OCI-LY7 (cell line): Measurements from ENCODE around the gene ODF2L.

Experiments
- CTCF ChIP-seq: fragments of 200-600 bp; sonication (generic); conservative IDR thresholded peaks from 2 replicates; pipeline ENCODE4 v1.5.1; 2014; ENCODE audit warnings: mild to moderate bottlenecking, antibody characterized with exemption, low read length, moderate library complexity, mixed read lengths
- EZH2phosphoT487 ChIP-seq: fragments of 200-600 bp; sonication (generic); IDR thresholded peaks from 2 replicates; pipeline ENCODE4 v1.6.1; 2018; ENCODE audit warnings: low read depth, borderline replicate concordance, mild to moderate bottlenecking, mixed run types, antibody characterized with exemption, low read length, moderate library complexity, mixed read lengths

- TF ChIP-seq CTCF (no peak), EZH2phosphoT487 (no peak)
Measured at GRCh38 chr1:86345042-86345441, 51.1 kb downstream of the ODF2L start.
